ENCODE data around the gene TRMT10B.

DNA sequence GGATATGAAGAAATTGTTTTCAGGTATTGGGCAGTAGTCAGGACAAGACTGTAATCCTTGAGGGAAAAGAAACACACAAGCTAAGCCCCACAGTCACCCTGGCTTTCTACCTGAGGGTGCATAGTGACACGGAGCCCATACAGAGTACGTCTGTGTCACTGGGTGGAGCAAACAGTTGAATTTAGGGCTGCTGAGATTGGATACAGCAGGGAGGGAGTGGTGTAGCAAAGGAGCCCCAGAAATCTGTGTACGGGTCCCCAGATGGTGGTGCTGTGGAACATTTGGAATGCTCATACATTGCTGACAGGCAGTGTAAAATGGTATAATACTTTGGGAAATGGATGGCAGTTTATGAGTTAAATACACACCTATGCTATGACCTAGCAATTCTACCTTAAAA, 5.1 kb downstream of the TRMT10B start:
- TF ChIP-seq EZH2 (IDR thresholded peaks at IDR 0.05; ENCODE audit: insufficient read depth, poor library complexity, severe bottlenecking), result no peak
- no peak for TF ChIP-seq EZH2phosphoT487 (IDR thresholded peaks at IDR 0.05; ENCODE audit: insufficient read depth, low read depth)
